HEK293 (cell line): Measurements from ENCODE around the gene ISYNA1.

ENCODE experiments used
- TF ChIP-seq, protein P1 (sequence below): fragments of 450-650 bp; formaldehyde crosslinking; IDR thresholded peaks from 2 replicates; pipeline ENCODE4 v1.5.1; 2017; ENCODE audit warnings: missing biosample characterization, missing genetic modification characterization
- TF ChIP-seq, protein P2 (sequence below): fragments of 450-650 bp; formaldehyde crosslinking; IDR thresholded peaks from 2 replicates; pipeline ENCODE4 v1.5.1; 2017; ENCODE audit warnings: missing biosample characterization, missing genetic modification characterization

DNA sequence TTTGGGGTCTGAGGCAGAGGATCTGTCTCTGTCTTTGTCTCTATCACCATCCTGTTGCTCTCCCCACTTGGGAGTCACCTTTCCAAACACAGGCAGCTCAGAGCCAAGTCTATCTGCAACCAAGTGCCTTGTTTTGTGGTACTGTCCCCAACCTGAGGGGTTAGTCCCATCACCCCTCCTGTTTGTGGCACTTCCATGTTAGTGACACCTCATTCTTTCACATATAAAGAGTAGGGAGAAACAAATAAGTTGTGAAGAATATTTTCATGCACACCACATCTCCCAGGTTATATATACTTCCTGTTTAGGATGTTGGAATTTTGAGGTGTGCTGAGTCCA lies 48.2 kb downstream of the ISYNA1 start:
- TF ChIP-seq, protein P1, sequence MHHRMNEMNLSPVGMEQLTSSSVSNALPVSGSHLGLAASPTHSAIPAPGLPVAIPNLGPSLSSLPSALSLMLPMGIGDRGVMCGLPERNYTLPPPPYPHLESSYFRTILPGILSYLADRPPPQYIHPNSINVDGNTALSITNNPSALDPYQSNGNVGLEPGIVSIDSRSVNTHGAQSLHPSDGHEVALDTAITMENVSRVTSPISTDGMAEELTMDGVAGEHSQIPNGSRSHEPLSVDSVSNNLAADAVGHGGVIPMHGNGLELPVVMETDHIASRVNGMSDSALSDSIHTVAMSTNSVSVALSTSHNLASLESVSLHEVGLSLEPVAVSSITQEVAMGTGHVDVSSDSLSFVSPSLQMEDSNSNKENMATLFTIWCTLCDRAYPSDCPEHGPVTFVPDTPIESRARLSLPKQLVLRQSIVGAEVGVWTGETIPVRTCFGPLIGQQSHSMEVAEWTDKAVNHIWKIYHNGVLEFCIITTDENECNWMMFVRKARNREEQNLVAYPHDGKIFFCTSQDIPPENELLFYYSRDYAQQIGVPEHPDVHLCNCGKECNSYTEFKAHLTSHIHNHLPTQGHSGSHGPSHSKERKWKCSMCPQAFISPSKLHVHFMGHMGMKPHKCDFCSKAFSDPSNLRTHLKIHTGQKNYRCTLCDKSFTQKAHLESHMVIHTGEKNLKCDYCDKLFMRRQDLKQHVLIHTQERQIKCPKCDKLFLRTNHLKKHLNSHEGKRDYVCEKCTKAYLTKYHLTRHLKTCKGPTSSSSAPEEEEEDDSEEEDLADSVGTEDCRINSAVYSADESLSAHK (tag by site-specific recombination) = no peak
- TF ChIP-seq, protein P2, sequence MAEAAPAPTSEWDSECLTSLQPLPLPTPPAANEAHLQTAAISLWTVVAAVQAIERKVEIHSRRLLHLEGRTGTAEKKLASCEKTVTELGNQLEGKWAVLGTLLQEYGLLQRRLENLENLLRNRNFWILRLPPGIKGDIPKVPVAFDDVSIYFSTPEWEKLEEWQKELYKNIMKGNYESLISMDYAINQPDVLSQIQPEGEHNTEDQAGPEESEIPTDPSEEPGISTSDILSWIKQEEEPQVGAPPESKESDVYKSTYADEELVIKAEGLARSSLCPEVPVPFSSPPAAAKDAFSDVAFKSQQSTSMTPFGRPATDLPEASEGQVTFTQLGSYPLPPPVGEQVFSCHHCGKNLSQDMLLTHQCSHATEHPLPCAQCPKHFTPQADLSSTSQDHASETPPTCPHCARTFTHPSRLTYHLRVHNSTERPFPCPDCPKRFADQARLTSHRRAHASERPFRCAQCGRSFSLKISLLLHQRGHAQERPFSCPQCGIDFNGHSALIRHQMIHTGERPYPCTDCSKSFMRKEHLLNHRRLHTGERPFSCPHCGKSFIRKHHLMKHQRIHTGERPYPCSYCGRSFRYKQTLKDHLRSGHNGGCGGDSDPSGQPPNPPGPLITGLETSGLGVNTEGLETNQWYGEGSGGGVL (tag by site-specific recombination) = no peak
